Anterior cingulate cortex (tissue), 58 donors: ENCODE measurements around the gene DIDO1.
A peak's percentile ranks its signal among the peaks of the same experiment; 100 is the strongest.
"Not testable (repeated sequence)": the region's sequence is repeated elsewhere in the genome, so short reads cannot be mapped to it uniquely, and the experiment has no call there.

Experiments used
- DNase-seq, 58 donors: peaks; one replicate each; lab custom pipeline; 2025; lab: John Stamatoyannopoulos, UW

The DIDO1 gene

GRCh38 chr20:62864207-62864606 is 62.1 kb downstream of the DIDO1 start:
- DNase-seq = no peak

GRCh38 chr20:62861726-62862336 is 64.5 kb downstream of the DIDO1 start, which contains the start of gene TCFL5:
Gene TCFL5, minus strand, starts transcription at chr20:62861822. Its CDS starts 152 bp downstream, at chr20:62861670.
- DNase-seq = peak in 54 of 58 donors; percentile 63 to 95 (median 87)

GRCh38 chr20:62860924-62861691 is 65.2 kb downstream of the DIDO1 start:
- DNase-seq = no peak

- peak in 30 of 58 donors; percentile 16 to 51 (median 34) for DNase-seq
These were observed 65.8 kb downstream of the DIDO1 start for GRCh38 chr20:62860391-62860923.

- no peak for DNase-seq
These were observed 66.6 kb downstream of the DIDO1 start for GRCh38 chr20:62859721-62860120.

- peak in 42 of 58 donors; percentile 11 to 80 (median 42) for DNase-seq
These were observed 68.1 kb downstream of the DIDO1 start for GRCh38 chr20:62858058-62858830.

- peak in 6 of 58 donors; percentile 8 to 29 (median 26) for DNase-seq
These were observed 69.2 kb downstream of the DIDO1 start for GRCh38 chr20:62856931-62857619.

GRCh38 chr20:62855120-62855519 is 71.2 kb downstream of the DIDO1 start:
- no peak for DNase-seq

- no peak for DNase-seq
These were observed 72.2 kb downstream of the DIDO1 start for GRCh38 chr20:62854121-62854520.

- not testable (repeated sequence) for DNase-seq
These were observed 73.0 kb downstream of the DIDO1 start for GRCh38 chr20:62853304-62853703.

GRCh38 chr20:62852841-62853240 is 73.5 kb downstream of the DIDO1 start:
- no peak for DNase-seq

- no peak for DNase-seq
These were observed 74.1 kb downstream of the DIDO1 start for GRCh38 chr20:62852196-62852595.

GRCh38 chr20:62850333-62850974 is 75.9 kb downstream of the DIDO1 start:
- DNase-seq = peak in 53 of 58 donors; percentile 23 to 87 (median 68)

- no peak for DNase-seq
These were observed 76.9 kb downstream of the DIDO1 start for GRCh38 chr20:62849431-62849830.

- DNase-seq = not testable (repeated sequence)
These were observed 77.4 kb downstream of the DIDO1 start for GRCh38 chr20:62848917-62849316.

- peak in 35 of 58 donors; percentile 11 to 78 (median 48) for DNase-seq
These were observed 80.0 kb downstream of the DIDO1 start for GRCh38 chr20:62846166-62846890.

GRCh38 chr20:62845416-62846160 is 80.7 kb downstream of the DIDO1 start:
- DNase-seq = peak in 8 of 58 donors; percentile 19 to 65 (median 46)

- no peak for DNase-seq
These were observed 82.1 kb downstream of the DIDO1 start for GRCh38 chr20:62844182-62844581.
